NCI-H524 treated with DMSO at 0.1 percent for 48 hours (cell line): ENCODE results near the gene ATP4A.

Experiments
- DNase-seq: peaks from one replicate; lab custom pipeline; 2025; lab: John Stamatoyannopoulos, UW

Gene ATP4A

GRCh38 chr19:35549174-35549788 lies 14.2 kb downstream of the ATP4A start:
- no peak for DNase-seq

- DNase-seq = no peak
These were observed 16.9 kb downstream of the ATP4A start for GRCh38 chr19:35546532-35546931.

- no peak for DNase-seq
These were observed 17.5 kb downstream of the ATP4A start for GRCh38 chr19:35545855-35546381.

DNA sequence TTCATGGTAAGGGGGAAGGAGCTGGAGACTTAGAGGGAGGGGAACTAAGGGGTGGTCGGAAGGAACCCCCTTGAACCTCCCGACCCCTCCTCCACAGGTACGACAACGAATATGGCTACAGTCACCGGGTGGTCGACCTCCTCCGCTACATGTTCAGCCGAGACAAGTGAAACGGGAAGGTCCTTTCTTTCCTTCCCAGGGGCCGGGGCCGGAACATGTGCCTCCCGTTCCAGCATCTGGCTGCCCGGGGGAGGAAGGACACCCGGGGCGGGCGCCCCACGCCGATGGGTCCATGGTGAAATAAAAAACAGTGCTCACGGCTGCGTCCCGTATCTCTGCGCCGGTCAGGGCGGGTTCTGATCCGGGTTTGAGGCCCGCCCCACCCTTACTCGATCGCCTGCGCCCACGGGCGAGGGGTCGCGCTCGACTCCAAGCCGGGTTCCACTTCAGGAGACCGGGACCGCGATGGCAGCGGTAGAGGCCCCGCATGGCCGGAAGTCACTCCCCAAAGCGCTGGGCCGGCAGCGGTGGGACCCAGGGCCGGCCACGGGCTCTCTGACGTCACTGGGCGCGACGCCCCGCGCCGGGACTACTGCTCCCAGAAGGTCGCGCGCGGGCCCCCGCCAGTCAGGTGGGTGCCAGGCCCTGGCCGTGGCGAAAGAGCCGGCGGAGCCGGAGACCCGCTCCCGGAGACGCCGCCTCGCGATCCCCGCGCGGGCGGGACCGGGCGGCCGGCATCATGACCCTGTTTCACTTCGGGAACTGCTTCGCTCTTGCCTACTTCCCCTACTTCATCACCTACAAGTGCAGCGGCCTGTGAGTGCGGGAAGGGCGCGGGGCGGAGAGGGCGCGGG lies 18.2 kb downstream of the ATP4A start, which contains the start of gene TMEM147:
Gene TMEM147 (plus strand): TSS at position 626 of the 854 bp plus-strand sequence. CDS start 114 bp downstream, at position 740.
- DNase-seq = peak; percentile 42

DNA sequence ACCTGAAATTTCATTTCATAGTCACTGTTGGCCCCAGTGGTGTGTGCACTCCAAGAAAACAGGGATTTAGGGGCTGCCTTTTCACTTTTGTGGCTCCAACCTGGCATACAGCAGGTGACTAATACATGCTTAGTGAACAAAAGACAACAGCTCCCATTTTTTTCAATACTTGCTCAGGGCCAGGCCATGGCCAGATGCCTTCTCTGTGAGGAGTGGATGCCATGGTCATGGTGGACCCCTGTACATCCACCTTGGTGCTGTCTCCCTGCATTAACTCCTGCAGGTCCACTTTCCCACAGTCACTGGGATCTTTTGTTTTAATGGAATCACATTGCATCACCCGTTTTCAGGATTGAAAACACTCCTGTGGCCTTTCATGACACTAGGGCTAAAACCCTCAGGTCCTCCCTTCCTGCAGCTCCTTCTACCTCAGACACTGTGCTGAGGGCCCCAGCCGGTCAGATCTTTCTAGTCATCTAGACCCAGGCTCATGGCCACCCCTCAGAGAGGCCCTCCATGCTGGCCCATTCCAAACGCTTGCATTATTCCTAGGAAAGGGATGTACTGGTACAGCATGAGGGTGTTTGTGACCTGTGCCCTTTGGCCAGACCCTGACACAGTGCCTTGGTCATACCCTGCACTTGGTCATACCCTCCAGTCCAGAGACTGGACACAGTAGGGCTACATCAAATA lies 19.2 kb downstream of the ATP4A start:
- no peak for DNase-seq

DNA sequence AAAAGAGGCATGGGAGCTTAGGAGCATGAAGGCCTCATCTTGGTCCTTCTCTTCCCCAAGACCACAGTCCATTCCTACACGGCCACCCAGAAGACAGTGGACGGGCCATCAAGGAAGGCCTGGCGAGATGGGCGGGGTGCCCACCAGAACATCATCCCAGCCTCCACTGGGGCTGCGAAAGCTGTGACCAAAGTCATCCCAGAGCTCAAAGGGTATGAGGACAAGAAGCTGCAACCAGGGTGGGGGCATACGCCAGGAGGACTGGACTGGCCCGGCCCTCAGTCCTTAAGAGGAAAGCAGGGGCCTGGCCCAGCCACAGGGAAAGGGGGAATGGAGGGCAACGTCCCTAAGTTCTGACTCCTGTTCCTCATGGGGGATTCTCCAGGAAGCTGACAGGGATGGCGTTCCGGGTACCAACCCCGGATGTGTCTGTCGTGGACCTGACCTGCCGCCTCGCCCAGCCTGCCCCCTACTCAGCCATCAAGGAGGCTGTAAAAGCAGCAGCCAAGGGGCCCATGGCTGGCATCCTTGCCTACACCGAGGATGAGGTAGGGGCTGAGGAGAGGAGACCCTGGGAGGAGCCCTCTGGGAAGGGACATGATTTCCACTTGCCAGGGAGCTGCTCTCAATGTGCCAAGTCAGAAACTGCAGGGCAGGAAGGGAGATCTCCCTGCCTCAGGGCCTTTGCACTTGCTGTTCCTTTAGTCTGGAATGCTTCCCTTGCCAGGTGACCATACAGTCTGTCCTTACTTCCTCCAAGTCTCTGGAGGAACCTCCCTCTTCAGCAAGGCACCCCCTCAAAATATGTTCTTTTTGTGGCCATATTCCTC lies 20.0 kb downstream of the ATP4A start:
- no peak for DNase-seq

DNA sequence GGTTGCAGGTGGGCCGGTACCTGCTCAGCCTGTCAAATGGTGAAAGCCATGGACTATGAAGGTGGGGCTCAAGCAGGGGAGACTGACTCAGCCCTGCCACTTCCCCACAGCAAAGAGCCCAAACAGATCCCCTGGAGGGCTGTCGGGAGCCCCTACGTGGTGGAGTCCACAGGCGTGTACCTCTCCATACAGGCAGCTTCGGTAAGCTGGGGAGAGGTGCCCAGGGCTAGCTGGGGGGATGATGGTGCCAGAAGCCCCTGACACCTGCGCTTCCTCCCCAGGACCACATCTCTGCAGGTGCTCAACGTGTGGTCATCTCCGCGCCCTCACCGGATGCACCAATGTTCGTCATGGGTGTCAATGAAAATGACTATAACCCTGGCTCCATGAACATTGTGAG lies 21.2 kb downstream of the ATP4A start:
- no peak for DNase-seq

DNA sequence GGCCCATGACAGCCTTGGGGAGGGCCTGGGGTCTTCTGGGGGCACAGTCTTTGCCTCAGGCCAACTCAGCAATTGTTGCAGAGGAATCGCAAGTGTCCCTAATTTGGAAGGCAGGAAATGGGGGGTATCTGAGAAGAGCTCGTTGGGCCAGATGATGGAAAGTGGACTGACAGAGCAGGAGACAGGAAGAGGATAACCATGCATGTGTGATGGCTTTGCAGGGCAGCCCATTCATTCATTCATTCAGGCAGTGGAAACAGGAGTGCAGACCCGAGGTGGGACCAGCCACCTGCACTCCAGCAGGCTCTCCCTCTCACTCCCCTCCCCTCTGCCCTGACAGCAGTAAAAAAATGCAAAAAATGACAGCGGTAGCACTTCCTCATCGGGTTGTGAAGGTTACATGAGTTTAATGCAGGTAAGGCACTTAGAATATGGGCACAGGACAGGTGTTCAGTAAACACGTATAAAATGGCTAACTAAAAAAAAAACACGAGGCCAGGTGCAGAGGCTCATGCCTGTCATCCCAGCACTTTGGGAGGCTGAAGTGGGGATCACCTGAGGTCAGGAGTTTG lies 23.0 kb downstream of the ATP4A start:
- no peak for DNase-seq

- DNase-seq = no peak
These were observed 23.6 kb downstream of the ATP4A start for GRCh38 chr19:35539850-35540249.

DNA sequence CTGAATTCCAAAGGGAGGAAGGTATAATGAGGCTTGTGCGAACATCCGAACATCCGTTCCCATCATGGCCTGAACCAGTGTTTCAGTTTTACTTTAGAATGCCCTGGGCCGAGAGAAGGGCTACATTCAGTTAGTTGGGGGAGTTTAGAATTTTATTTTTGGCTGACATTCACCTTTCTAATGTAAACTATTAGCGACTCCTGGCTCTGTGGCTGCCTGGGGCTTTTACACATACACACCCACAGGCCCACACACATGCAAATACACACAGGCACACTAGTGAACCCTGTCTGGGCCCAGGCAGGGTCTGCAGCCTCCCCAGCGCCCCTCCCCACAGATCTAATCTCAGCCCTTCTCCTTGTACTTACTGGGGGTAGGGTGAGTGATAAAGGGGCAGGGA lies 24.1 kb downstream of the ATP4A start:
- no peak for DNase-seq

DNA sequence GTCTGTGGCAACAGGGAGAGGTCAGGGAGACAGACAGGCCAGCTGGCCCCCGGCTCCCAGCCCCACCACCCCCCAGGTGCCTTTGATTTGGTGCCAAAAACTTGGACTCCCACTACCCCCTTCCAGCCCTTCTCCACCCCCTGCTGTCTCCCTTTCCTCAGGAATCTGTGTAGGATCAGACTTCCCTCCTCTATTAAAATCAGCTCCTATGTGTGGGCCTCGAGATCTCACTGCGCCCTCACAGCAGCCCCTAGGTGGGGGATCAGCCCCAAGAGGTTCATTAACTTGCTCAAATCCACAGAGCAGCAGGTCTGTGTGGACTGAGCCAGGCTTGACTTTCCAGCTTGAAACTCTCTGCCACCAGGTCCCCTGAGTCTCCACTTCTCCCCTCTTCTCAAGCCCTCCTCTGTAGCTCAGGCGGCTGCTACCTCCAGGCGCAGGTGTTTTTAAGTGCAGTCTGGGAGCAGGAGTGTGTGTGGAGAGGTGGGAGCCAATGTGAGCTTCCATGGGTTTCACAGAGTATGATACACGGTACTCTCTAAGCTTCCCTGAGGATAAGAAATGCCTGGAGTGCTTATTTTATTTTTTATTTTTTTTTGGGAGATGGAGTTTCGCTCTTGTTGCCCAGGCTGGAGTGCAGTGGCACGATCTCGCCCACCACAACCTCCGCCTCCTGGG lies 28.5 kb downstream of the ATP4A start:
- DNase-seq = no peak

DNA sequence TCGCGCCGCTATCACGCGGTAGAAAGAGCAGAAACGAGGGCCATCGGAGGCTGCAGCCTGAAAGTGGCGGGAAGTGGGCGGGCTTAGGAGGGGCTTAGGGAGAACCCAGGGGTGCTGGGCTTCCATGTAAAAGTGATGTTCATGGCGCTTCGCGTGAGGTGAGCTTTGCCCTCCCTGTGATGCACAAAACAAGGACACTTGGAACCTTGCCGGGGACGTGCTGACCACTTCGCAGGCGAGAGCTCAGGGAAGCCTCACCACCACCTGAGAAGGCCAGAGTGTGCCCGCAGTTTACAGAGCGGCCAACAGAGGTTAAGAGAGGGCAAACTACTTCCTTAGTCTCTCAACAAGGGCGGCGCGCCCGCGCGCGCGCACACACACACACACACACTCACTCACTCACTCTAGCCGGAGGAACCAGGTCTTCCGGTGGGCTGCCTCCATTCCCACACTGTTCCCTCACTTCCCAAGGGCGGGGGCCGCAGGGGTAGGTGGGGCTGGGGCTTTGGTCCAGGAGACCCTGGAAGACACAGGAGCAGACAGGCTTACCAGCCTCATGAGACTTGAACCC lies 29.6 kb downstream of the ATP4A start:
- DNase-seq = no peak

GRCh38 chr19:35533201-35533821 lies 30.1 kb downstream of the ATP4A start, which contains the start of gene GAPDHS:
Gene GAPDHS, plus strand, starts transcription at chr19:35533456. Its CDS starts 72 bp downstream, at chr19:35533528.
- DNase-seq = no peak

- no peak for DNase-seq
These were observed 32.2 kb downstream of the ATP4A start for GRCh38 chr19:35531291-35531690.

DNA sequence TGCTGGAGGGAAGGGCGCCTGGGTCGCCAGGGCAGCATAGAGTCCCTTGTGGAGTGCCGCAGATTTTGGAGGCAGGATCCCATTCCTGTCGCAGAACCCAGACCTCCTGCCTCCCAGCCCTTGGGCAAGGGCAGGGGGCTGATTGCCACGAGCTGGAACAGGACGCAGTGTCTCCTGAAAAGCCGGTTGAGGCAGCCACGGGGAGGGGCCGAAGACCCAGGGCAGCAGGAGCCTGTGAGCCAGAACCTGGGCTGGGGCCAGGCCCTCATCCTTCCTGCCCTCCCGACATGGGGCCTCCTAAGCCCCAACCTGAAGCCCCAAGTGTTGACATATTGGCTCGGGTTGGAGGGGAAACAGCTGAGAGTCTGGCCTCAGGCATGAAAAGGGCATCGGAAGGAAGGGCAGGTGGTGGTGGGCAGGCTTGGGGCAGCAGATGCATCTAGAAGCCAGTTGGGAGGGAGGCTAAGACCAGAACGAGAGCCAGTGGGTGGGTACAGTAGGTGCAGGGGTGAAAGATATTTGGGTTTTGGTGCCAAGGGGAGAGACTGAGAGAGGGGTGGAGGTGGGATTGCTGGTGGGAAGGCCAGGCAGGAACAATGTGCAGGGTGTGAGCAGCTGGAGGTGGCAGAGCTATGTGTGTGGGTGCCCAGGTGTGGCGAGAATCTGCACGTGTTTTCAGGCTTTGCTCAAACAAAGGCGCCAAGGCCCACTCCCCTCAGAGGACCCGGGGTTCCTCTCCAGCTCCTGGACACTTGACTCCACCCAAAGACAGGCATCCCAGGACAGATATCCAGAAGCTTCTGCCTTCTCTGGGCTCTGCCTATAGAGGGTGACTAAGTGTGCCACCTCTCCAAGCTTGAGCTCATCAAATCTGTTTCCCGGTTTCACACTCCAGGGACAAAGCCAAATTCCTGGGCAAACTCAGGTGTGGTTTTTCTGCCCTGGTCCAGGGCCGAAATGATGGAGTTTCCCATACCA lies 33.9 kb downstream of the ATP4A start:
- no peak for DNase-seq

DNA sequence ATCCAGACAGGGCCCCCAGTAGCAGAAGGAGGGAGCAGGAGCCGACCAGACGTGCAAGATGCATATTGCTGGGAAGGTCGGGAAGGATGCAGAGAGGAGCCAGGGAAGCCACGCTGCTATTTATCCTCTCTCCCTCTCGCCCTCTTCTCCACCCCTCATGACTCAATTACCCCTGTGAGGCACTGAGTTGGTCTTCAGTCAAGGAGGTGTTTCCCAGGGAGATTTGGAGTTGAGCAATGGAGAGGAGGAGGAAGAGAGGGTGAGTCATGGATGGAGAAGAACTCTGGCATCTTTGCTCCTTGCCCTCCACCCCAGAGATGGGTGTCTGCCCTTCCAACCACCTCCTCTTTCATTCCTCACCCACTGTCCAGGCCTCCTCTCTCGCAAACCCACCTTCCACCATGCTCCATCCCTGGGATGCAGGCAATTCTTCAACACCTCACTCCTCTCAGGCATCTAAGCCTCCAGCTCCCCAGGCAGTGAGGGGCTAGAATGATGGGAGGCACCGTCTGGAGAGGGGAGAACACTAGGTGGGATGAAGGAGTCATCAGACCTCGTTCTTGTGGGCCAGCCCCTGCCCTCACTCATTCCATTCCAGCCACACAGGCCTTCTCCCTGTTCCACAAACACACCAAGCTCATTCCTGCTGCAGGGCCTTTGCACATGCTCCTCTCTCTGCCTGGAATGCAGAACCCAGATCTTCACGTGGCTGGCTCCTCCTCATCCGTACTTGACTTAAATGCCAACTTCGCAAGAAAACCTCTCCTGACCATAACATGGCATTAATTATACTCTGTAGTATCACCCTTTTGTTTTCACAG lies 35.0 kb downstream of the ATP4A start, which contains the start of gene SBSN:
Gene SBSN (minus strand): TSS at position 94 of the 821 bp plus-strand sequence. CDS start 30 bp downstream, at position 64.
- DNase-seq = no peak

DNA sequence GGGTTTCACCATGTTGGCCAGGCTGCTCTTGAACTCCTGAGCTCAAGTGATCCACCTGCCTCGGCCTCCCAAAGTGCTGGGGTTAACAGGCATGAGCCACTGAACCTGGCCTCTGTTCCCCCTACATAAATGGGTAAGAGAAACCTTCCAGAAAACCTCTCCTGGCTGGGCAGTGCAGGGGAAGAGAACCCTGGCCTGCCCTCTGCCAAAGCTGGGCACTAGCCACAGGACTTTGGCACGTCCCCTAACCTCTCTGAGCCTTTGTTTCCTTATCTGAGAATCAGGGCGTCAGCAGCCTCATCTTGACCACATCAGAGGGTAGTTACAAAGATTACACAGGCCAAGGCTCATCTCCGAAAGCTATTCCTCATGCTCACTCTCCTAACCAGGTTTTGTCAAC lies 37.6 kb downstream of the ATP4A start:
- DNase-seq = no peak
